Smooth muscle cell of the brain vasculature (primary cell): ENCODE measurements around the gene RBM39.
"Not testable (repeated sequence)": the region's sequence is repeated elsewhere in the genome, so short reads cannot be mapped to it uniquely, and the experiment has no call there.

ENCODE experiments used
- DNase-seq: peaks from one replicate; pipeline ENCODE4 v3.0.0-alpha.2; 2012; ENCODE audit warnings: low read depth, low spot score

RBM39 gene

GRCh38 chr20:35726842-35727711, 15.0 kb downstream of the RBM39 start:
- no peak for DNase-seq

- no peak for DNase-seq
Measured at GRCh38 chr20:35724321-35725230, 17.5 kb downstream of the RBM39 start.

GRCh38 chr20:35723652-35724320, 18.3 kb downstream of the RBM39 start:
- not testable (repeated sequence) for DNase-seq

- DNase-seq, result not testable (repeated sequence)
Measured at GRCh38 chr20:35723275-35723639, 18.8 kb downstream of the RBM39 start.

- DNase-seq, result no peak
Measured at GRCh38 chr20:35721621-35722020, 20.4 kb downstream of the RBM39 start.

GRCh38 chr20:35721219-35721618, 20.8 kb downstream of the RBM39 start:
- no peak for DNase-seq

- DNase-seq, result no peak
Measured at GRCh38 chr20:35720165-35721123, 21.6 kb downstream of the RBM39 start.

GRCh38 chr20:35719717-35720116, 22.3 kb downstream of the RBM39 start:
- no peak for DNase-seq

- no peak for DNase-seq
Measured at GRCh38 chr20:35718972-35719635, 23.0 kb downstream of the RBM39 start.

- not testable (repeated sequence) for DNase-seq
Measured at GRCh38 chr20:35718321-35718720, 23.7 kb downstream of the RBM39 start.

GRCh38 chr20:35716330-35716729, 25.7 kb downstream of the RBM39 start:
- no peak for DNase-seq

GRCh38 chr20:35715652-35716051, 26.4 kb downstream of the RBM39 start:
- no peak for DNase-seq

GRCh38 chr20:35714127-35714526, 27.9 kb downstream of the RBM39 start:
- no peak for DNase-seq

GRCh38 chr20:35713120-35713519, 28.9 kb downstream of the RBM39 start:
- not testable (repeated sequence) for DNase-seq

- no peak for DNase-seq
Measured at GRCh38 chr20:35711588-35712209, 30.4 kb downstream of the RBM39 start.

- DNase-seq, result no peak
Measured at GRCh38 chr20:35710884-35711587, 31.0 kb downstream of the RBM39 start.

GRCh38 chr20:35710039-35710438, 32.0 kb downstream of the RBM39 start:
- DNase-seq, result no peak

GRCh38 chr20:35709259-35709658, 32.8 kb downstream of the RBM39 start:
- DNase-seq, result no peak

GRCh38 chr20:35708502-35708901, 33.6 kb downstream of the RBM39 start:
- DNase-seq, result no peak
